WTC11 (cell line): ENCODE measurements around the gene C1QTNF2. TPM values are rescaled to one million over a fixed set of nuclear protein-coding genes. Genes with fewer than 3 reads are reported as not detected.

Experiments
- ATAC-seq: fragments of 200-7000 bp; cut with Tn5 transposase; 2 replicates; pipeline ENCODE4 v1.10.0; 2021; ENCODE audit warnings: mild to moderate bottlenecking, moderate library complexity
- CTCF ChIA-PET: fragments of 300-600 bp; sonication (Branson Sonifier 250); formaldehyde crosslinking; loops from one replicate; lab custom pipeline; 2021; ENCODE audit warnings: antibody characterized with exemption; lab: Charles Lee
- POLR2A ChIA-PET: fragments of 350-600 bp; sonication (Branson Sonifier 250); formaldehyde crosslinking; loops from one replicate; lab custom pipeline; 2021; ENCODE audit warnings: antibody characterized with exemption; lab: Charles Lee
- DNase-seq: peaks from one replicate; pipeline ENCODE4 v3.0.0; 2021; ENCODE audit warnings: low spot score
- H3K27ac Mint-ChIP-seq: 2 replicates; pipeline ENCODE4 v1.8.0; 2021; ENCODE audit warnings: mixed read lengths
- H3K27me3 Mint-ChIP-seq: 2 replicates; pipeline ENCODE4 v1.8.0; 2021; ENCODE audit warnings: low read depth, mild to moderate bottlenecking, moderate library complexity, mixed read lengths
- H3K36me3 Mint-ChIP-seq: 2 replicates; pipeline ENCODE4 v1.8.0; 2021; ENCODE audit warnings: mixed read lengths
- H3K4me1 Mint-ChIP-seq: 2 replicates; pipeline ENCODE4 v1.8.0; 2022; ENCODE audit warnings: mixed read lengths
- H3K4me3 Mint-ChIP-seq: 2 replicates; pipeline ENCODE4 v1.8.0; 2021; ENCODE audit warnings: mild to moderate bottlenecking, moderate library complexity, mixed read lengths
- H3K9me3 Mint-ChIP-seq: 2 replicates; pipeline ENCODE4 v1.8.0; 2021; ENCODE audit warnings: mixed read lengths
- CBFB ChIP-seq: sonication (generic); formaldehyde crosslinking; IDR thresholded peaks from 2 replicates; pipeline ENCODE4 v1.8.1; 2022; ENCODE audit warnings: mild to moderate bottlenecking, low read depth, missing genetic modification reagents
- ESRRA ChIP-seq: sonication (generic); formaldehyde crosslinking; IDR thresholded peaks from 2 replicates; pipeline ENCODE4 v1.8.1; 2022; ENCODE audit warnings: mild to moderate bottlenecking, missing genetic modification reagents, borderline replicate concordance
- FOXP4 ChIP-seq: sonication (generic); formaldehyde crosslinking; IDR thresholded peaks from 2 replicates; pipeline ENCODE4 v1.8.0; 2022; ENCODE audit warnings: mild to moderate bottlenecking, missing genetic modification reagents
- GRHL2 ChIP-seq: fragments of 250-450 bp; sonication (Bioruptor Pico); IDR thresholded peaks from 2 replicates; pipeline ENCODE4 v1.8.0; 2022; ENCODE audit warnings: mild to moderate bottlenecking, moderate library complexity; ENCODE audit not compliant: insufficient replicate concordance, severe bottlenecking
- GTF2I ChIP-seq: fragments of 250-450 bp; sonication (Bioruptor Pico); conservative IDR thresholded peaks from 2 replicates; pipeline ENCODE4 v1.4.0; 2021; ENCODE audit warnings: mild to moderate bottlenecking
- IRF2 ChIP-seq: sonication (generic); formaldehyde crosslinking; IDR thresholded peaks from 2 replicates; pipeline ENCODE4 v1.8.0; 2022; ENCODE audit warnings: low read depth, missing genetic modification reagents, borderline replicate concordance
- MLX ChIP-seq: sonication (generic); formaldehyde crosslinking; IDR thresholded peaks from 2 replicates; pipeline ENCODE4 v1.8.1; 2023; ENCODE audit warnings: mild to moderate bottlenecking, missing genetic modification reagents, moderate library complexity
- MYBL2 ChIP-seq: sonication (generic); formaldehyde crosslinking; IDR thresholded peaks from 2 replicates; pipeline ENCODE4 v1.8.1; 2023; ENCODE audit warnings: mild to moderate bottlenecking, moderate library complexity, missing genetic modification reagents
- NFE2L1 ChIP-seq: sonication (generic); formaldehyde crosslinking; IDR thresholded peaks from 2 replicates; pipeline ENCODE4 v1.8.1; 2023; ENCODE audit warnings: missing genetic modification reagents
- NR1H2 ChIP-seq: sonication (generic); formaldehyde crosslinking; IDR thresholded peaks from 2 replicates; pipeline ENCODE4 v1.9.0; 2021; ENCODE audit warnings: mild to moderate bottlenecking, moderate library complexity, missing genetic modification reagents
- NR3C1 ChIP-seq: sonication (generic); formaldehyde crosslinking; conservative IDR thresholded peaks from 2 replicates; pipeline ENCODE4 v1.8.1; 2023; ENCODE audit warnings: low read depth, mild to moderate bottlenecking, missing genetic modification reagents
- SMAD3 ChIP-seq: sonication (generic); formaldehyde crosslinking; IDR thresholded peaks from 2 replicates; pipeline ENCODE4 v1.8.0; 2022; ENCODE audit warnings: missing genetic modification reagents, mild to moderate bottlenecking, borderline replicate concordance
- STAT6 ChIP-seq: sonication (generic); formaldehyde crosslinking; conservative IDR thresholded peaks from 2 replicates; pipeline ENCODE4 v1.8.1; 2023; ENCODE audit warnings: mild to moderate bottlenecking, low read depth, missing genetic modification reagents, moderate library complexity
- TEAD4 ChIP-seq: sonication (generic); formaldehyde crosslinking; IDR thresholded peaks from 2 replicates; pipeline ENCODE4 v1.8.0; 2022; ENCODE audit warnings: mild to moderate bottlenecking, missing genetic modification reagents
- ZBTB43 ChIP-seq: sonication (generic); formaldehyde crosslinking; IDR thresholded peaks from 2 replicates; pipeline ENCODE4 v1.8.1; 2023; ENCODE audit warnings: mild to moderate bottlenecking, missing genetic modification reagents
- ZNF219 ChIP-seq: sonication (generic); formaldehyde crosslinking; IDR thresholded peaks from 2 replicates; pipeline ENCODE4 v1.8.0; 2023; ENCODE audit warnings: missing genetic modification reagents, mild to moderate bottlenecking, borderline replicate concordance
- ZNF317 ChIP-seq: sonication (generic); formaldehyde crosslinking; IDR thresholded peaks from 2 replicates; pipeline ENCODE4 v1.8.1; 2023; ENCODE audit warnings: low read depth, mild to moderate bottlenecking, moderate library complexity, missing genetic modification reagents, borderline replicate concordance
- ZNF396 ChIP-seq: fragments of 250-450 bp; sonication (Bioruptor Pico); IDR thresholded peaks from 2 replicates; pipeline ENCODE4 v1.8.0; 2021; ENCODE audit warnings: mild to moderate bottlenecking, moderate library complexity, borderline replicate concordance
- ZNF423 ChIP-seq: fragments of 250-450 bp; sonication (Bioruptor Pico); IDR thresholded peaks from 2 replicates; pipeline ENCODE4 v2.1.2; 2022; ENCODE audit warnings: mild to moderate bottlenecking, moderate library complexity
- ZNF512 ChIP-seq: sonication (generic); formaldehyde crosslinking; IDR thresholded peaks from 2 replicates; pipeline ENCODE4 v1.8.1; 2022; ENCODE audit warnings: missing genetic modification reagents, borderline replicate concordance
- ZNF671 ChIP-seq: fragments of 250-450 bp; sonication (Bioruptor Pico); IDR thresholded peaks from 2 replicates; pipeline ENCODE4 v1.8.0; 2021; ENCODE audit warnings: mild to moderate bottlenecking
- total RNA-seq: library from RNA; stranded (reverse); gene quantifications from 3 replicates; pipeline ENCODE4 v1.2.3, GENCODE V29; 2021
- TF ChIP-seq, protein P1 (sequence below): sonication (generic); formaldehyde crosslinking; IDR thresholded peaks from 2 replicates; pipeline ENCODE4 v1.8.1; 2023; ENCODE audit warnings: mild to moderate bottlenecking, moderate library complexity, missing genetic modification reagents

The C1QTNF2 gene
- total RNA-seq, 1 experiment from 2014 or later: 0.52 TPM

DNA sequence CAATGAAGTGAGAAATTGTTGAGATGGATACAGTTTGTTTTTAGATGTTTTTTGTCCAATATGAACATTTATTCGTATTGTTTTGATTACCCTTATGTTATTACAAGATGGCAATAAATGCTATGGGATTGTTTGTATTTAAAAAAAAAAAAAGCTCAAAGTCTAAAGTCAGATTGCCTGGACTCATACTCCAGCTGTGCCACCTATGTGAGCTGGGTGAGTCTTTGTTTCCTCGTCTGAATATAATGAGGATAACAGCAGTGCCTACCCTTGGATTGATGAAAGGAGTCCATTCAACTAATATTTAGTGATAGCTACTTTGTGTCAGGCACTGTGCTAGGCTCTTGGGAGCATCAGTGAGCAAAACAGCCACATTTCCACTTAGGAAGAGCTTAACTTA is 43.4 kb downstream of the C1QTNF2 start:
- no peaks in the 10 kb centered on the region for H3K4me1 Mint-ChIP-seq
- no peak overlapping the region for H3K27ac Mint-ChIP-seq
- H3K36me3 Mint-ChIP-seq: no peaks in the 10 kb centered on the region
- no peak for DNase-seq
- ChIA-PET POLR2A (interaction anchor here (0.7 to 1.9 kb wide), 3 partner anchors 28 to 61 kb away, joined by 3 to 6 read pairs (median 4); no protein-coding TSS in a partner anchor), CTCF (interaction anchor here (0.8 kb wide), 1 partner anchor 305 kb away, joined by 3 read pairs; no protein-coding TSS in a partner anchor)
- no peaks in the 10 kb centered on the region for H3K9me3 Mint-ChIP-seq
- no peaks in the 10 kb centered on the region for H3K27me3 Mint-ChIP-seq
- TF ChIP-seq CBFB (CRISPR knock-in tag) (no peak), GTF2I (CRISPR knock-in tag) (no peak), MYBL2 (CRISPR knock-in tag) (no peak), NFE2L1 (CRISPR knock-in tag) (no peak), ZNF423 (CRISPR knock-in tag) (no peak), ZBTB43 (CRISPR knock-in tag) (no peak), ZNF219 (CRISPR knock-in tag) (no peak), ZNF317 (no peak), SMAD3 (CRISPR knock-in tag) (no peak), NR3C1 (CRISPR knock-in tag) (no peak), ZNF396 (no peak), GRHL2 (CRISPR knock-in tag) (no peak), ZNF512 (no peak), ESRRA (CRISPR knock-in tag) (no peak), TEAD4 (no peak), NR1H2 (CRISPR knock-in tag) (no peak), STAT6 (no peak)
- no peak for ATAC-seq
- no peak overlapping the region for H3K4me3 Mint-ChIP-seq

DNA sequence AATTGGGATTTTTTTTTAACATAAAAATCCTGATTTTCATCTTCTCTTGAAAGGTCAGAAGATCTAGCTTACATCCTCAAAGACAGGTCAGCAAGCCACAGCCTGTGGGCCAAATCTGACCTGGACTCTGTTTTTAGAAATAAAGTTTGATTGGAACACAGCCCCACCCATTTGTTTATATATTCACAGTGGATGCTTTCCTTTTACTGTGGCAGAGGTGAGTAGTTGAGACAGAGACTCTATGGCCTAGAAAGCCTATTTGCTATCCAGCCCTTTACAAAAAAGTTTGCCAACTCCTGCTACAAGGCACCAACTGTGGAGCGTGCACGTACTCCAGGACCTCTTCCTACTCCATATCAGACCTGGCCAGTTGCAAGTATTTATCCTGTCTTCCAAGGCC is 44.7 kb downstream of the C1QTNF2 start:
- CTCF ChIA-PET: interaction anchor here (0.6 to 1.4 kb wide), 4 partner anchors 19 to 192 kb away, joined by 3 to 4 read pairs (median 3); no protein-coding TSS in a partner anchor
- peaks cover 6% of the 10 kb centered on the region for H3K4me1 Mint-ChIP-seq
- POLR2A ChIA-PET: interaction anchor here (0.6 kb wide), 1 partner anchor 318 kb away, joined by 3 read pairs; no protein-coding TSS in a partner anchor
- no peak for DNase-seq
- no peak overlapping the region for H3K4me3 Mint-ChIP-seq
- no peaks in the 10 kb centered on the region for H3K9me3 Mint-ChIP-seq
- no peak overlapping the region for H3K27ac Mint-ChIP-seq
- H3K27me3 Mint-ChIP-seq: no peaks in the 10 kb centered on the region
- no peaks in the 10 kb centered on the region for H3K36me3 Mint-ChIP-seq
- ATAC-seq: no peak
- no peak for TF ChIP-seq NR1H2 (CRISPR knock-in tag)
- TF ChIP-seq ZNF671 (CRISPR knock-in tag): no peak
- no peak for TF ChIP-seq IRF2 (CRISPR knock-in tag)
- TF ChIP-seq, protein P1, sequence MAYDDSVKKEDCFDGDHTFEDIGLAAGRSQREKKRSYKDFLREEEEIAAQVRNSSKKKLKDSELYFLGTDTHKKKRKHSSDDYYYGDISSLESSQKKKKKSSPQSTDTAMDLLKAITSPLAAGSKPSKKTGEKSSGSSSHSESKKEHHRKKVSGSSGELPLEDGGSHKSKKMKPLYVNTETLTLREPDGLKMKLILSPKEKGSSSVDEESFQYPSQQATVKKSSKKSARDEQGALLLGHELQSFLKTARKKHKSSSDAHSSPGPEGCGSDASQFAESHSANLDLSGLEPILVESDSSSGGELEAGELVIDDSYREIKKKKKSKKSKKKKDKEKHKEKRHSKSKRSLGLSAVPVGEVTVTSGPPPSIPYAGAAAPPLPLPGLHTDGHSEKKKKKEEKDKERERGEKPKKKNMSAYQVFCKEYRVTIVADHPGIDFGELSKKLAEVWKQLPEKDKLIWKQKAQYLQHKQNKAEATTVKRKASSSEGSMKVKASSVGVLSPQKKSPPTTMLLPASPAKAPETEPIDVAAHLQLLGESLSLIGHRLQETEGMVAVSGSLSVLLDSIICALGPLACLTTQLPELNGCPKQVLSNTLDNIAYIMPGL (CRISPR knock-in tag): no peak
- no peak for TF ChIP-seq MLX (CRISPR knock-in tag)
- TF ChIP-seq FOXP4 (CRISPR knock-in tag): no peak
- TF ChIP-seq STAT6: no peak
